GM12878 (cell line): ENCODE data around the gene HEXIM1. TPM values are rescaled to one million over a fixed set of nuclear protein-coding genes. Genes with fewer than 3 reads are reported as not detected.

Source experiments
- ATAC-seq: fragments of 200-7000 bp; cut with Tn5 transposase; 3 replicates; pipeline ENCODE4 v1.9.1; 2020; ENCODE audit warnings: mild to moderate bottlenecking, moderate library complexity
- BruUV-seq: library from RNA; stranded (reverse); fragments of 400-500 nt; replicated peaks from 2 replicates; lab custom pipeline; 2021; lab: Mats Ljungman, UMichigan
- CTCF ChIA-PET: fragments of 300-600 bp; sonication (Branson Sonifier 250); formaldehyde crosslinking; extraction: SDS; loops from one replicate; lab custom pipeline; 2021; ENCODE audit warnings: inconsistent platforms; lab: Yijun Ruan, JAX
- POLR2A ChIA-PET: fragments of 350-600 bp; formaldehyde crosslinking; extraction: SDS; loops from one replicate; lab custom pipeline; 2021; ENCODE audit warnings: inconsistent platforms; lab: Charles Lee
- RAD21 ChIA-PET: fragments of 300-600 bp; sonication (Branson Sonifier 250); formaldehyde crosslinking; loops from one replicate; lab custom pipeline; 2023; ENCODE audit warnings: antibody characterized with exemption; ENCODE audit not compliant: unreplicated experiment; lab: Charles Lee
- SMC1A ChIA-PET: fragments of 300-600 bp; sonication (Branson Sonifier 250); formaldehyde crosslinking; loops from one replicate; lab custom pipeline; 2023; ENCODE audit not compliant: unreplicated experiment, uncharacterized antibody; lab: Charles Lee
- DNase-seq: peaks from one replicate; pipeline ENCODE4 v3.0.0-alpha.2; 2011; ENCODE audit warnings: low read depth, low spot score
- FAIRE-seq: peaks from 3 replicates; lab custom pipeline; 2011; peaks lifted over from hg19 to GRCh38; lab: Jason Lieb, UNC
- H2AFZ ChIP-seq: 2 replicates; pipeline ENCODE4 v1.6.0; 2011; ENCODE audit warnings: low read depth, low read length, control low read depth; ENCODE audit not compliant: control insufficient read depth
- H3K27ac ChIP-seq: 2 replicates; pipeline ENCODE4 v1.5.1; 2011; ENCODE audit warnings: control low read depth; ENCODE audit not compliant: control insufficient read depth, insufficient read depth
- H3K27me3 ChIP-seq, 2 experiments: replicated peaks in 1 of 2; 2 replicates each; pipeline versions ENCODE4 v1.6.0 to v1.6.1; 2011; ENCODE audit warnings: low read length in 1 of 2; ENCODE audit not compliant: control insufficient read depth in 2 of 2, insufficient read depth in 2 of 2
- H3K36me3 ChIP-seq, 2 experiments: 2 replicates each; pipeline ENCODE4 v1.5.1; 2011; ENCODE audit warnings: low read length in 1 of 2; ENCODE audit not compliant: control insufficient read depth in 2 of 2, insufficient read depth in 2 of 2
- H3K4me1 ChIP-seq: 2 replicates; pipeline ENCODE4 v1.6.1; 2011; ENCODE audit warnings: mild to moderate bottlenecking, low read length, moderate library complexity, mixed read lengths; ENCODE audit not compliant: control insufficient read depth, insufficient read depth
- H3K4me2 ChIP-seq: 2 replicates; pipeline ENCODE4 v1.6.0; 2011; ENCODE audit warnings: control low read depth; ENCODE audit not compliant: control insufficient read depth, insufficient read depth
- H3K4me3 ChIP-seq: fragments of 200-600 bp; sonication (generic); 2 replicates; pipeline ENCODE4 v1.5.1; 2016
- H3K79me2 ChIP-seq: 2 replicates; pipeline ENCODE4 v1.6.0; 2011; ENCODE audit warnings: low read length; ENCODE audit not compliant: control insufficient read depth, insufficient read depth
- H3K9ac ChIP-seq: 2 replicates; pipeline ENCODE4 v1.8.0; 2011; ENCODE audit warnings: low read length, control low read depth, mixed read lengths; ENCODE audit not compliant: control insufficient read depth, insufficient read depth
- H3K9me3 ChIP-seq: replicated peaks from 3 replicates; pipeline ENCODE4 v1.5.1; 2011; ENCODE audit warnings: mild to moderate bottlenecking, low read length; ENCODE audit not compliant: control insufficient read depth, insufficient read depth
- H4K20me1 ChIP-seq: 2 replicates; pipeline ENCODE4 v1.6.0; 2011; ENCODE audit not compliant: control insufficient read depth, insufficient read depth
- GABPA ChIP-seq: IDR thresholded peaks from 2 replicates; pipeline ENCODE4 v1.6.1; 2014; ENCODE audit warnings: antibody characterized with exemption, low read depth, mild to moderate bottlenecking, inconsistent platforms
- MEF2B ChIP-seq: fragments of 450-650 bp; IDR thresholded peaks from 2 replicates; pipeline ENCODE4 v1.6.1; 2018; ENCODE audit warnings: mild to moderate bottlenecking, moderate library complexity; ENCODE audit not compliant: partially characterized antibody, poor library complexity, severe bottlenecking
- PAX5 ChIP-seq: IDR thresholded peaks from 2 replicates; pipeline ENCODE4 v1.6.1; 2011; ENCODE audit warnings: low read depth, low read length, borderline replicate concordance
- PBX3 ChIP-seq: IDR thresholded peaks from 2 replicates; pipeline ENCODE4 v1.6.1; 2011; ENCODE audit warnings: mild to moderate bottlenecking, low read depth, low read length, moderate library complexity; ENCODE audit not compliant: insufficient replicate concordance
- SMARCA5 ChIP-seq: fragments of 450-650 bp; IDR thresholded peaks from 2 replicates; pipeline ENCODE4 v1.6.1; 2017; ENCODE audit warnings: mild to moderate bottlenecking
- SUZ12 ChIP-seq: fragments of 200-600 bp; sonication (generic); IDR thresholded peaks from one replicate; pipeline ENCODE4 v1.6.1; 2018; ENCODE audit warnings: antibody characterized with exemption, mild to moderate bottlenecking; ENCODE audit not compliant: unreplicated experiment
- YY1 ChIP-seq: IDR thresholded peaks from 2 replicates; pipeline ENCODE4 v1.6.1; 2011; ENCODE audit warnings: low read depth, mild to moderate bottlenecking, low read length
- ZBTB11 ChIP-seq: fragments of 450-650 bp; formaldehyde crosslinking; IDR thresholded peaks from 2 replicates; pipeline ENCODE4 v1.5.0; 2022; ENCODE audit warnings: mild to moderate bottlenecking, missing genetic modification characterization
- WGBS: methylation state at CpG from one replicate; pipeline ENCODE4 v1.1.6; 2016; ENCODE audit warnings: low lambda C conversion rate; ENCODE audit not compliant: insufficient replicate concordance, insufficient coverage; ENCODE audit errors: missing lambda C conversion rate; 5-methylcytosine and 5-hydroxymethylcytosine counted together
- in situ Hi-C: fragments of 300-500 bp; cut with MboI; formaldehyde crosslinking; loops from 9 replicates; pipeline ENCODE4 v1.14.3; 2018; ENCODE audit warnings: mixed read lengths
- intact Hi-C: fragments of 100-400 bp; cut with micrococcal nuclease; formaldehyde crosslinking; loops from one replicate; pipeline ENCODE4 v1.14.2; 2022; ENCODE audit not compliant: unreplicated experiment
- polyA plus RNA-seq, 11 experiments: library from polyadenylated mRNA; depleted of rRNA in 4 of 11; unstranded in 6 of 11; stranded (reverse) in 5 of 11; fragments of >200 nt; fragmentation: Nextera tagmentation in 4 of 11; fragmentation: Illumina TruSeq in 1 of 11; extraction: Ambion mirVana in 4 of 11; extraction: Trizol in 1 of 11; gene quantifications; 1 replicate in 1 of 11; 2 replicates in 10 of 11; pipeline versions ENCODE4 v1.2.1 to v1.2.3, GENCODE V29; 2011 to 2016; ENCODE audit warnings: inconsistent platforms in 2 of 11, missing spikeins in 2 of 11, low read depth in 1 of 11
- total RNA-seq, 4 experiments: library from RNA; depleted of rRNA in 3 of 4; stranded (reverse); fragments of >200 nt in 3 of 4; fragmentation: Illumina TruSeq in 1 of 4; extraction: Trizol in 1 of 4; gene quantifications; 2 replicates each; pipeline versions ENCODE4 v1.2.1 to v1.2.3, GENCODE V29; 2013 to 2021

Gene HEXIM1
- total and polyA plus RNA-seq, 10 of the 15 experiments (the other 5 are each of a cell fraction or from before 2014, with no cell fraction given), result 1.9 to 24.1 (median 9.0) TPM

- Histone ChIP-seq H3K36me3 (no peaks in the 10 kb centered on the region), H3K27ac (no peak overlapping the region), H3K4me1 (no peaks in the 10 kb centered on the region), H3K9ac (no peak overlapping the region), H3K4me3 (no peak overlapping the region), H4K20me1 (no peaks in the 10 kb centered on the region), H3K79me2 (no peaks in the 10 kb centered on the region), H3K9me3 (no peaks in the 10 kb centered on the region), H3K27me3 (no peaks in the 10 kb centered on the region), H2AFZ (no peak overlapping the region), H3K4me2 (no peak overlapping the region)
- no peak for DNase-seq
- 98% methylated on average over 2 of the region's 2 CpGs for WGBS
- BruUV-seq, result no TSS peak
- POLR2A ChIA-PET, result no interaction called here
- no peak for ATAC-seq
- FAIRE-seq, result no peak
- RAD21 ChIA-PET, result no interaction called here
- in situ Hi-C loops (loop anchor here (10.0 kb wide), 1 partner anchor 354 kb away; no protein-coding TSS in a partner anchor), intact Hi-C loops (no loop called here)
- SMC1A ChIA-PET, result no interaction called here
- TF ChIP-seq SMARCA5 (no peak), GABPA (no peak), MEF2B (no peak), ZBTB11 (CRISPR knock-in tag) (no peak), SUZ12 (no peak), PAX5 (no peak), YY1 (no peak), PBX3 (no peak)
- CTCF ChIA-PET, result interaction anchor here (0.9 to 9.4 kb wide), 4 partner anchors 62 to 209 kb away, joined by 3 to 82 read pairs (median 6); no protein-coding TSS in a partner anchor
Observed at GRCh38 chr17:45128989-45129388, 19.3 kb upstream of the HEXIM1 start.
